Vagina (tissue), 2 donors: ENCODE results near the gene ADK.

Experiments
- CTCF ChIP-seq, 3 experiments: fragments of 450-650 bp in 2 of 3; fragments of 200-600 bp in 1 of 3; sonication (generic) in 1 of 3; IDR thresholded peaks; one replicate each; pipeline ENCODE4 v1.5.1; 2017 to 2019; ENCODE audit warnings: antibody characterized with exemption in 3 of 3, mild to moderate bottlenecking in 2 of 3, moderate library complexity in 2 of 3
- POLR2A ChIP-seq, 2 donors: fragments of 450-650 bp; IDR thresholded peaks; one replicate each; pipeline ENCODE4 v1.6.1; 2017; ENCODE audit warnings: antibody characterized with exemption in 2 of 2, mild to moderate bottlenecking in 2 of 2, moderate library complexity in 2 of 2
- POLR2AphosphoS5 ChIP-seq, 2 donors: sonication (generic); formaldehyde crosslinking; IDR thresholded peaks; one replicate each; pipeline ENCODE4 v1.9.0; 2017; ENCODE audit warnings: antibody characterized with exemption in 2 of 2, mild to moderate bottlenecking in 2 of 2, low read depth in 1 of 2; ENCODE audit not compliant: insufficient read depth in 1 of 2

DNA sequence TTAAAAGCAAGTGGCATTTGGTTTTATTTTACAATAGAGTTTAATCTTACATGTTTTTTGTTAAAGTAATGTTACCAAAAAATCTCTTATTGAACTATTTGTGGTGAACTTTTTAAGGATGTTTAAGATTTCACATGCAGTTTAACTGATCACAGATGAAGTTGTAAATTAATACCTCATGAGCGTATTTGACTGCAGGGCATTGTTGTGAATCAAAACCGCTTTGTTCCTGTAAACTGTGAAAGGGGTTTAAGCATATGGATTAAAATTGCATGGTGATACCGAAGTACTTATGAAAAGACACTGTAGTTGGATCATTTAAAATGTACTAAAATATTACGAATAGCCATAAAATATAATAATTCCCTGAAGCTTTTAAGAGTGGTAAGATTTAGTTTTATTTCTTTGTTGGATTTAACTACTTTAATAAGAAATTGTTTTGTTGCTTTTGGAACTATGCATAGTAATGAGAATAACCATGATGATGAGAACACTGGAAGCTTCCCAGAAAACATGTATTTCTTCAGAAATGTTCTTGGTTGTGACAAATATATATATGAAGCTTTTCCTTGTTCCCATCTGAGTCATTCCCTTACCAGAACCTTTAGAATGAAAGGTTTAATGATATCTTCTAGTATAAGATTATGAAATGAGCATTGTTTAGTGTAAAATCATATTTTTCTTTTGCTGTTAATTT lies 131.3 kb downstream of the ADK start:
- TF ChIP-seq CTCF (IDR thresholded peaks at IDR 0.05) (no peak), POLR2A (IDR thresholded peaks at IDR 0.05) (no peak), POLR2AphosphoS5 (IDR thresholded peaks at IDR 0.05; ENCODE audit: insufficient read depth in 1 of 2, low read depth in 1 of 2) (no peak)
